SJSA1 (cell line): ENCODE measurements around the gene MSI2. TPM values are rescaled to one million over a fixed set of nuclear protein-coding genes. Genes with fewer than 3 reads are reported as not detected.

Experiments used
- DNase-seq, 2 experiments: peaks; one replicate each; pipeline ENCODE4 v3.0.0-alpha.2; 2015 to 2020; ENCODE audit warnings: low spot score in 2 of 2, low read depth in 1 of 2
- H3K27ac ChIP-seq: fragments of 250-450 bp; sonication (Bioruptor Pico); 2 replicates; pipeline ENCODE4 v1.5.1; 2020; ENCODE audit warnings: mild to moderate bottlenecking, moderate library complexity
- H3K27me3 ChIP-seq: fragments of 250-450 bp; sonication (Bioruptor Pico); replicated peaks from 2 replicates; pipeline ENCODE4 v1.5.1; 2020; ENCODE audit warnings: mild to moderate bottlenecking, moderate library complexity
- H3K36me3 ChIP-seq: fragments of 250-450 bp; sonication (Bioruptor Pico); 2 replicates; pipeline ENCODE4 v1.5.1; 2020; ENCODE audit warnings: mild to moderate bottlenecking
- H3K4me1 ChIP-seq: fragments of 250-450 bp; sonication (Bioruptor Pico); replicated peaks from 2 replicates; pipeline ENCODE4 v1.6.1; 2021; ENCODE audit warnings: mild to moderate bottlenecking
- H3K4me3 ChIP-seq: fragments of 250-450 bp; sonication (Bioruptor Pico); 2 replicates; pipeline ENCODE4 v1.5.1; 2020; ENCODE audit warnings: mild to moderate bottlenecking
- H3K9me3 ChIP-seq: fragments of 250-450 bp; sonication (Bioruptor Pico); replicated peaks from 2 replicates; pipeline ENCODE4 v1.5.1; 2020; ENCODE audit warnings: mild to moderate bottlenecking
- total RNA-seq: library from RNA; depleted of rRNA; stranded (reverse); fragments of >200 nt; shearing (Covaris generic); gene quantifications from 2 replicates; pipeline ENCODE4 v1.2.3, GENCODE V29; 2014

MSI2 gene
- total RNA-seq, 1 experiment from 2014 or later, result 39.8 TPM

- H3K9me3 ChIP-seq, result no peaks in the 10 kb centered on the region
- no peaks in the 10 kb centered on the region for H3K27me3 ChIP-seq
- peaks cover 20% of the 10 kb centered on the region for H3K4me1 ChIP-seq
- DNase-seq, result no peak
- H3K4me3 ChIP-seq, result no peak overlapping the region
- H3K36me3 ChIP-seq, result no peaks in the 10 kb centered on the region
- no peak overlapping the region for H3K27ac ChIP-seq
Measured at GRCh38 chr17:57632294-57632693, 376.0 kb downstream of the MSI2 start.

- H3K27ac ChIP-seq, result no peak overlapping the region
- no peak overlapping the region for H3K4me3 ChIP-seq
- no peaks in the 10 kb centered on the region for H3K9me3 ChIP-seq
- peaks cover 26% of the 10 kb centered on the region for H3K4me1 ChIP-seq
- no peaks in the 10 kb centered on the region for H3K36me3 ChIP-seq
- no peaks in the 10 kb centered on the region for H3K27me3 ChIP-seq
- DNase-seq, result no peak
Measured at GRCh38 chr17:57633236-57633635, 376.9 kb downstream of the MSI2 start.

GRCh38 chr17:57634713-57635465 lies 378.6 kb downstream of the MSI2 start:
- H3K27me3 ChIP-seq, result no peaks in the 10 kb centered on the region
- no peak overlapping the region for H3K27ac ChIP-seq
- peaks cover 26% of the 10 kb centered on the region for H3K4me1 ChIP-seq
- 0 out of 2 replicates have a peak, but pooled peaks cover 3% of the 10 kb centered on the region for H3K36me3 ChIP-seq
- H3K4me3 ChIP-seq, result no peak overlapping the region
- DNase-seq, result no peak
- H3K9me3 ChIP-seq, result no peaks in the 10 kb centered on the region

GRCh38 chr17:57636274-57636673 lies 380.0 kb downstream of the MSI2 start:
- Histone ChIP-seq H3K9me3 (no peaks in the 10 kb centered on the region), H3K4me3 (no peak overlapping the region), H3K36me3 (0 out of 2 replicates have a peak, but pooled peaks cover 3% of the 10 kb centered on the region), H3K27me3 (no peaks in the 10 kb centered on the region), H3K27ac (no peak overlapping the region), H3K4me1 (peaks cover 26% of the 10 kb centered on the region)
- DNase-seq, result no peak

GRCh38 chr17:57636985-57637665 lies 380.8 kb downstream of the MSI2 start:
- Histone ChIP-seq H3K9me3 (no peaks in the 10 kb centered on the region), H3K4me1 (peaks cover 26% of the 10 kb centered on the region), H3K27me3 (no peaks in the 10 kb centered on the region), H3K36me3 (0 out of 2 replicates have a peak, but pooled peaks cover 3% of the 10 kb centered on the region), H3K27ac (no peak overlapping the region), H3K4me3 (no peak overlapping the region)
- no peak for DNase-seq

GRCh38 chr17:57637666-57638010 lies 381.3 kb downstream of the MSI2 start:
- H3K36me3 ChIP-seq, result 0 out of 2 replicates have a peak, but pooled peaks cover 3% of the 10 kb centered on the region
- H3K4me3 ChIP-seq, result no peak overlapping the region
- H3K9me3 ChIP-seq, result no peaks in the 10 kb centered on the region
- H3K4me1 ChIP-seq, result peaks cover 26% of the 10 kb centered on the region
- DNase-seq, result no peak
- no peak overlapping the region for H3K27ac ChIP-seq
- no peaks in the 10 kb centered on the region for H3K27me3 ChIP-seq

GRCh38 chr17:57638284-57638683 lies 382.0 kb downstream of the MSI2 start:
- no peaks in the 10 kb centered on the region for H3K27me3 ChIP-seq
- no peaks in the 10 kb centered on the region for H3K9me3 ChIP-seq
- 0 out of 2 replicates have a peak, but pooled peaks cover 3% of the 10 kb centered on the region for H3K36me3 ChIP-seq
- no peak for DNase-seq
- no peak overlapping the region for H3K4me3 ChIP-seq
- H3K27ac ChIP-seq, result no peak overlapping the region
- peaks cover 26% of the 10 kb centered on the region for H3K4me1 ChIP-seq

GRCh38 chr17:57639381-57639780 lies 383.1 kb downstream of the MSI2 start:
- Histone ChIP-seq H3K36me3 (0 out of 2 replicates have a peak, but pooled peaks cover 3% of the 10 kb centered on the region), H3K4me3 (no peak overlapping the region), H3K27me3 (no peaks in the 10 kb centered on the region), H3K27ac (no peak overlapping the region), H3K9me3 (no peaks in the 10 kb centered on the region), H3K4me1 (peaks cover 26% of the 10 kb centered on the region)
- DNase-seq, result no peak

GRCh38 chr17:57640079-57640478 lies 383.8 kb downstream of the MSI2 start:
- no peak for DNase-seq
- Histone ChIP-seq H3K27me3 (no peaks in the 10 kb centered on the region), H3K4me1 (peaks cover 20% of the 10 kb centered on the region), H3K36me3 (0 out of 2 replicates have a peak, but pooled peaks cover 3% of the 10 kb centered on the region), H3K27ac (no peak overlapping the region), H3K9me3 (no peaks in the 10 kb centered on the region), H3K4me3 (no peak overlapping the region)

- Histone ChIP-seq H3K27me3 (no peaks in the 10 kb centered on the region), H3K27ac (no peak overlapping the region), H3K9me3 (no peaks in the 10 kb centered on the region), H3K4me1 (peaks cover 11% of the 10 kb centered on the region), H3K36me3 (0 out of 2 replicates have a peak, but pooled peaks cover 3% of the 10 kb centered on the region), H3K4me3 (no peak overlapping the region)
- DNase-seq, result no peak
Measured at GRCh38 chr17:57641761-57642160, 385.4 kb downstream of the MSI2 start.

GRCh38 chr17:57643062-57643461 lies 386.7 kb downstream of the MSI2 start:
- no peak overlapping the region for H3K4me3 ChIP-seq
- DNase-seq, result no peak
- H3K27ac ChIP-seq, result no peak overlapping the region

GRCh38 chr17:57644326-57644725 lies 388.0 kb downstream of the MSI2 start:
- Histone ChIP-seq H3K9me3 (no peaks in the 10 kb centered on the region; the same call in 1 of the 2 replicates), H3K27me3 (no peaks in the 10 kb centered on the region), H3K4me3 (no peak overlapping the region), H3K4me1 (no peaks in the 10 kb centered on the region; the same call in 1 of the 2 replicates), H3K36me3 (peaks cover 3% of the 10 kb centered on the region; the same call in 1 of the 2 replicates), H3K27ac (no peak overlapping the region)
- DNase-seq, result no peak

More at GRCh38 chr17:57643062-57643461, 386.7 kb downstream of the MSI2 start:
- Histone ChIP-seq H3K4me1 (no peaks in the 10 kb centered on the region), H3K27me3 (no peaks in the 10 kb centered on the region), H3K36me3 (0 out of 2 replicates have a peak, but pooled peaks cover 3% of the 10 kb centered on the region), H3K9me3 (no peaks in the 10 kb centered on the region)

- H3K27ac ChIP-seq, result no peak overlapping the region
- peaks cover 6% of the 10 kb centered on the region; the same call in 1 of the 2 replicates for H3K36me3 ChIP-seq
- H3K9me3 ChIP-seq, result no peaks in the 10 kb centered on the region; the same call in 1 of the 2 replicates
- DNase-seq, result no peak
- no peaks in the 10 kb centered on the region for H3K27me3 ChIP-seq
- H3K4me1 ChIP-seq, result peaks cover 15% of the 10 kb centered on the region
- H3K4me3 ChIP-seq, result no peak overlapping the region
Measured at GRCh38 chr17:57645950-57646665, 389.8 kb downstream of the MSI2 start.
